Measurements from ENCODE around the gene PROCA1. TPM values are rescaled to one million over a fixed set of nuclear protein-coding genes. Genes with fewer than 3 reads are reported as not detected.

PROCA1 gene
- total RNA-seq, 1 experiment from 2014 or later, result 2.7 TPM

Small RNA genes lying within 50 kb of the gene (small RNA-seq; reads per million reads assigned to genes)
- gene SNORD42A, result not detected
- not detected for gene SNORD42B
- gene SNORD4A, result not detected
- gene SNORD4B, result not detected

Other genes starting within 250 kb of the PROCA1 start
- not detected in 2 replicates for gene SLC13A2, start 238.2 kb downstream of the PROCA1 start, total RNA-seq (2014; rRNA removed; shearing (Covaris generic); ENCODE audit: low replicate concordance)
- not detected in 2 replicates for gene FOXN1, start 205.5 kb downstream of the PROCA1 start, total RNA-seq (2014; rRNA removed; shearing (Covaris generic); ENCODE audit: low replicate concordance)
- gene UNC119, start 159.3 kb downstream of the PROCA1 start, total RNA-seq (2014; rRNA removed; shearing (Covaris generic); ENCODE audit: low replicate concordance), result 34.0 and 70.2 TPM in 2 replicates
- 39.2 and 50.2 TPM in 2 replicates for gene PIGS, start 140.4 kb downstream of the PROCA1 start, total RNA-seq (2014; rRNA removed; shearing (Covaris generic); ENCODE audit: low replicate concordance)
- gene ALDOC, start 135.0 kb downstream of the PROCA1 start, total RNA-seq (2014; rRNA removed; shearing (Covaris generic); ENCODE audit: low replicate concordance), result 309 and 552 TPM in 2 replicates
- 51.0 and 58.1 TPM in 2 replicates for gene SPAG5, start 112.9 kb downstream of the PROCA1 start, total RNA-seq (2014; rRNA removed; shearing (Covaris generic); ENCODE audit: low replicate concordance)
- 25.5 and 33.5 TPM in 2 replicates for gene RSKR, start 97.7 kb downstream of the PROCA1 start, total RNA-seq (2014; rRNA removed; shearing (Covaris generic); ENCODE audit: low replicate concordance)
- gene BLTP2, start 66.7 kb downstream of the PROCA1 start, total RNA-seq (2014; rRNA removed; shearing (Covaris generic); ENCODE audit: low replicate concordance), result 133 and 152 TPM in 2 replicates
- gene SDF2, start 50.0 kb downstream of the PROCA1 start, total RNA-seq (2014; rRNA removed; shearing (Covaris generic); ENCODE audit: low replicate concordance), result 32.3 and 39.7 TPM in 2 replicates
- gene SUPT6H, start 49.7 kb downstream of the PROCA1 start, total RNA-seq (2014; rRNA removed; shearing (Covaris generic); ENCODE audit: low replicate concordance), result 91.5 and 109 TPM in 2 replicates
- not detected in 2 replicates for gene RAB34, start 6.0 kb upstream of the PROCA1 start, total RNA-seq (2014; rRNA removed; shearing (Covaris generic); ENCODE audit: low replicate concordance)
- 1,170 and 1,763 TPM in 2 replicates for gene RPL23A, start 8.1 kb upstream of the PROCA1 start, total RNA-seq (2014; rRNA removed; shearing (Covaris generic); ENCODE audit: low replicate concordance)
- gene TLCD1, start 14.3 kb upstream of the PROCA1 start, total RNA-seq (2014; rRNA removed; shearing (Covaris generic); ENCODE audit: low replicate concordance), result 2.1 and 3.8 TPM in 2 replicates
- 9.4 and 13.8 TPM in 2 replicates for gene NEK8, start 16.9 kb upstream of the PROCA1 start, total RNA-seq (2014; rRNA removed; shearing (Covaris generic); ENCODE audit: low replicate concordance)
- gene TRAF4, start 32.1 kb upstream of the PROCA1 start, total RNA-seq (2014; rRNA removed; shearing (Covaris generic); ENCODE audit: low replicate concordance), result 40.1 and 40.7 TPM in 2 replicates
- 8.0 and 9.6 TPM in 2 replicates for gene FAM222B, start 130.9 kb upstream of the PROCA1 start, total RNA-seq (2014; rRNA removed; shearing (Covaris generic); ENCODE audit: low replicate concordance)
- gene ERAL1, start 143.1 kb upstream of the PROCA1 start, total RNA-seq (2014; rRNA removed; shearing (Covaris generic); ENCODE audit: low replicate concordance), result 19.5 and 46.2 TPM in 2 replicates
- 35.8 and 57.8 TPM in 2 replicates for gene FLOT2, start 185.8 kb upstream of the PROCA1 start, total RNA-seq (2014; rRNA removed; shearing (Covaris generic); ENCODE audit: low replicate concordance)
- 12.9 and 26.5 TPM in 2 replicates for gene DHRS13, start 191.2 kb upstream of the PROCA1 start, total RNA-seq (2014; rRNA removed; shearing (Covaris generic); ENCODE audit: low replicate concordance)
- 38.3 and 44.6 TPM in 2 replicates for gene PHF12, start 239.6 kb upstream of the PROCA1 start, total RNA-seq (2014; rRNA removed; shearing (Covaris generic); ENCODE audit: low replicate concordance)